ENCODE results near the gene NKX1-1.

DNA sequence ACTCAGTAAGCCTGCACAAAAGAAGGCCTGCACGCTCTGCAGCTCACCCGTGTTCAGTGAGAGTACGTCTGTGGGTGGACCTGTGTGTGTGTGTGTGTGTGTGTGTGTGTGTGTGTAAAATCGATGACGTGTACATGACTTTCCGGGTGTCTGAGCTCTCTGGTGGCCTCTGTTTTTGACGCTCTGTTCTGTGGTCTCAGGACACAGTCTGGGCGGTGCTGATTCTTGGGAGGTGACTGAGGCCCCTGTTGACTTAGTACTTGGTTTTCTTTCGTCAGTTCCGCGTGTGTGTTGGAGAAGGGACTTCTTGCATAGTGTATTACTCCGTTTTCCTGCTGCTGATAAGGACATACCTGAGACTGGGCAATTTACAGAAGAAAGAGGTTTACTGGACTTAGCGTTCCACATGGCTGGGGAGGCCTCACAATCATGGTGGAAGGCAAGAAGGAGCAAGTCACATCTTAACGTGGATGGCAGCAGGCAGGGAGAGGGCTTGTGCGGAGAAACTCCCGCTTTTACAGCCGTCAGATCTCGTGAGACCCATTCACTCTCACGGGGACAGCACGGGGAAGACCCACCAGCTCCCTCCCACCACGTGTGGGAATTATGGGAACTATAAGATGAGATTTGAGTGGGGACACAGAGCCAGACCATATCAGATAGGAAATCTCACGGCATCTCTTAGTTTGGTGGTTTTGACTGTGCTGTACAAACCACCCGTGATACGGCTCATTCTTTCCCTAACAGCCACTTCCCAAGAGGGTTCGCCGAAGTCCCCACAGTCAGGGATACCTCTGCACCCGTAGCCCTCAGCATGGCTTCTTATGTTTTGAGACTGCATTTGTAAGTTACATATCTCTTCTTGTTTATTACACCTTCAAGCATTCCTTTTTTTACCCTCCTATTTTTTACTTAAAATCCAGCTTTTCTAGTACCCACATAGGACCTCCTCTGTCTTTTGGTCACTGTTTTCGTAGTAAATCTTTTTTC lies 34.8 kb downstream of the NKX1-1 start:
- TF ChIP-seq EZH2 (IDR thresholded peaks at IDR 0.05; ENCODE audit: borderline replicate concordance, low read depth, low read length, severe bottlenecking), result no peak
- TF ChIP-seq, protein P1, sequence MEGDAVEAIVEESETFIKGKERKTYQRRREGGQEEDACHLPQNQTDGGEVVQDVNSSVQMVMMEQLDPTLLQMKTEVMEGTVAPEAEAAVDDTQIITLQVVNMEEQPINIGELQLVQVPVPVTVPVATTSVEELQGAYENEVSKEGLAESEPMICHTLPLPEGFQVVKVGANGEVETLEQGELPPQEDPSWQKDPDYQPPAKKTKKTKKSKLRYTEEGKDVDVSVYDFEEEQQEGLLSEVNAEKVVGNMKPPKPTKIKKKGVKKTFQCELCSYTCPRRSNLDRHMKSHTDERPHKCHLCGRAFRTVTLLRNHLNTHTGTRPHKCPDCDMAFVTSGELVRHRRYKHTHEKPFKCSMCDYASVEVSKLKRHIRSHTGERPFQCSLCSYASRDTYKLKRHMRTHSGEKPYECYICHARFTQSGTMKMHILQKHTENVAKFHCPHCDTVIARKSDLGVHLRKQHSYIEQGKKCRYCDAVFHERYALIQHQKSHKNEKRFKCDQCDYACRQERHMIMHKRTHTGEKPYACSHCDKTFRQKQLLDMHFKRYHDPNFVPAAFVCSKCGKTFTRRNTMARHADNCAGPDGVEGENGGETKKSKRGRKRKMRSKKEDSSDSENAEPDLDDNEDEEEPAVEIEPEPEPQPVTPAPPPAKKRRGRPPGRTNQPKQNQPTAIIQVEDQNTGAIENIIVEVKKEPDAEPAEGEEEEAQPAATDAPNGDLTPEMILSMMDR (IDR thresholded peaks at IDR 0.05; ENCODE audit: borderline replicate concordance, extremely low read depth, low read length, poor library complexity, severe bottlenecking), result no peak
